22Rv1 (cell line): ENCODE results near the gene GPC5.

ENCODE experiments used
- CTCF ChIP-seq: fragments of 450-650 bp; IDR thresholded peaks from 2 replicates; pipeline ENCODE4 v1.5.1; 2017; ENCODE audit warnings: mild to moderate bottlenecking
- ZFX ChIP-seq: fragments of 450-650 bp; IDR thresholded peaks from 2 replicates; pipeline ENCODE4 v1.6.1; 2017; ENCODE audit warnings: antibody characterized with exemption, borderline replicate concordance

GRCh38 chr13:92179223-92179622 is 780.8 kb downstream of the GPC5 start:
- TF ChIP-seq CTCF = no peak
- no peak for TF ChIP-seq ZFX
